Measurements from ENCODE around the gene KCNT1. TPM values are rescaled to one million over a fixed set of nuclear protein-coding genes. Genes with fewer than 3 reads are reported as not detected.

Gene KCNT1
- total and polyA plus RNA-seq, 8 donors: 0.05 to 1.1 (median 0.11) TPM

DNA sequence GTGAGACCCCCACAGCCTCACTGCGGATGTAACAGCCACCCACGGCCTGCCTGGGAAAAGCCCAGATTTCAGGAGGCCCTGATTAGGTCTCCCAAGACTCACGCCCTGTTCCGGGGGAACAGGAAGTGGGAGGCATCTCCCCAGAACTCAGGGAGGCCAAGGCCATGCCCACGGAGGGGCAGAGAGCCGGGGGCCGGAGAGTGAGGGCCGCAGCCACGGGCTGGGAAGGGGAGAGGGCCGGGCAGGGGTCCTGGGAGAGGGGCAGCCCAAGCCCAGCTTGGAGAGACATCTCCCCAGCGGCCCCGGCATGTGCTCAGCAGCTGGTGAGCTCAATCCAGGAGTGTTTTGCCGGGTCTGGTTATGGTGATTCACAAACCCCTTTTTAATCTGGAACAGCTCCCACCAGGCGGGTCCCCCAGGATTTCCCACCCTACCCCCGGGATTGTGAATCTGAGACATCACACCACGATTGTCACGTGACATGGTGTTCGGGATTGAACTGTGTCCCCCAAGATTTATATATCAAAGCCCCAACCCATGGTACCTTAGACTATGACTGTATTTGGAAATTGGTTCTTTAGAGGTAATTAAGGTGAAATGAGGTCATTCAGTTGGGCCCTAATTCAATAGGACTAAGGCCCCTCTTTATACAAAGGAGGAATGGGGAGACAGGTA is 26.6 kb downstream of the KCNT1 start:
- Histone ChIP-seq H3K4me1 (no peaks in the 10 kb centered on the region), H3K27ac (no peak overlapping the region), H3K4me3 (no peak overlapping the region), H3K36me3 (no peaks in the 10 kb centered on the region), H3K9me3 (no peaks in the 10 kb centered on the region), H3K27me3 (no peaks in the 10 kb centered on the region)
- 50 to 56% methylated on average over 18 of the region's 18 CpGs for WGBS, 2 donors
- FAIRE-seq (no peak), ATAC-seq (no peak), DNase-seq (no peak)
- intact Hi-C loops (cut with DNase I): no loop called here
- TF ChIP-seq, protein P1, sequence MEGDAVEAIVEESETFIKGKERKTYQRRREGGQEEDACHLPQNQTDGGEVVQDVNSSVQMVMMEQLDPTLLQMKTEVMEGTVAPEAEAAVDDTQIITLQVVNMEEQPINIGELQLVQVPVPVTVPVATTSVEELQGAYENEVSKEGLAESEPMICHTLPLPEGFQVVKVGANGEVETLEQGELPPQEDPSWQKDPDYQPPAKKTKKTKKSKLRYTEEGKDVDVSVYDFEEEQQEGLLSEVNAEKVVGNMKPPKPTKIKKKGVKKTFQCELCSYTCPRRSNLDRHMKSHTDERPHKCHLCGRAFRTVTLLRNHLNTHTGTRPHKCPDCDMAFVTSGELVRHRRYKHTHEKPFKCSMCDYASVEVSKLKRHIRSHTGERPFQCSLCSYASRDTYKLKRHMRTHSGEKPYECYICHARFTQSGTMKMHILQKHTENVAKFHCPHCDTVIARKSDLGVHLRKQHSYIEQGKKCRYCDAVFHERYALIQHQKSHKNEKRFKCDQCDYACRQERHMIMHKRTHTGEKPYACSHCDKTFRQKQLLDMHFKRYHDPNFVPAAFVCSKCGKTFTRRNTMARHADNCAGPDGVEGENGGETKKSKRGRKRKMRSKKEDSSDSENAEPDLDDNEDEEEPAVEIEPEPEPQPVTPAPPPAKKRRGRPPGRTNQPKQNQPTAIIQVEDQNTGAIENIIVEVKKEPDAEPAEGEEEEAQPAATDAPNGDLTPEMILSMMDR (IDR thresholded peaks at IDR 0.05): no peak

DNA sequence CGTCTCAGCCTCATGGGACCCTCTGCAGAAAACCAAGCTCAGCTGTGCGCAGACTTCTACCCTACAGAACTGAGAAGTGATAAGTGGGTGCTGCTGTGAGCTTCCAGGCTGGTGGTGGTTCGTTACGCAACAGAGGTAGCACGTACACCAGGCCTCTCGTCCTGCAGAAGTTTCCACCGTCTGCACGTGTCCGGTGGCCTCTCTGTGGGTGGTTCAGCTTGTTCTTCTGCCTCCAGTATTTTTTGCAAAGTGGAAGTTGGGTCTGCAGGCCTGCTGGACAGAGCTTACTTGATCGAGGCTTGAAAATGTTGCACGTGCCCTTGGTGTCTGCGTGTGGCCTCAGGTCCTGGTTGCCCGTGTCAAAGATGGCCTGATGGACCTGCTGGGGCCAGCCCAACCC is 27.5 kb downstream of the KCNT1 start:
- no peak for ATAC-seq
- no peak overlapping the region for H3K4me3 ChIP-seq
- intact Hi-C loops (cut with DNase I): no loop called here
- TF ChIP-seq, protein P1 (IDR thresholded peaks at IDR 0.05): no peak
- no peaks in the 10 kb centered on the region for H3K36me3 ChIP-seq
- no peak overlapping the region for H3K27ac ChIP-seq
- no peaks in the 10 kb centered on the region for H3K9me3 ChIP-seq
- H3K27me3 ChIP-seq: no peaks in the 10 kb centered on the region
- FAIRE-seq: no peak
- WGBS, 2 donors: 66 to 73% methylated on average over 13 of the region's 13 CpGs
- no peaks in the 10 kb centered on the region for H3K4me1 ChIP-seq
- no peak for DNase-seq

- no peaks in the 10 kb centered on the region for H3K27me3 ChIP-seq
- intact Hi-C loops (cut with DNase I): no loop called here
- no peaks in the 10 kb centered on the region for H3K36me3 ChIP-seq
- no peaks in the 10 kb centered on the region for H3K9me3 ChIP-seq
- WGBS, 2 donors: 83 to 86% methylated on average over 12 of the region's 12 CpGs
- no peak overlapping the region for H3K4me3 ChIP-seq
- FAIRE-seq: no peak
- TF ChIP-seq, protein P1 (IDR thresholded peaks at IDR 0.05): no peak
- DNase-seq: no peak
- no peaks in the 10 kb centered on the region for H3K4me1 ChIP-seq
- H3K27ac ChIP-seq: no peak overlapping the region
- no peak for ATAC-seq
These were observed 29.5 kb downstream of the KCNT1 start for GRCh38 chr9:135731454-135731853.

GRCh38 chr9:135732569-135733257 is 30.7 kb downstream of the KCNT1 start:
- ATAC-seq (no peak), FAIRE-seq (no peak), DNase-seq (no peak)
- no peak overlapping the region for H3K4me3 ChIP-seq
- H3K36me3 ChIP-seq: no peaks in the 10 kb centered on the region
- H3K27ac ChIP-seq: no peak overlapping the region
- no peaks in the 10 kb centered on the region for H3K27me3 ChIP-seq
- H3K4me1 ChIP-seq: no peaks in the 10 kb centered on the region
- intact Hi-C loops (cut with DNase I): no loop called here
- 40 to 49% methylated on average over 6 of the region's 6 CpGs for whole genome bisulfite sequencing, 2 donors
- TF ChIP-seq, protein P1 (IDR thresholded peaks at IDR 0.05): no peak
- H3K9me3 ChIP-seq: no peaks in the 10 kb centered on the region

- no peak for ATAC-seq
These were observed 32.7 kb downstream of the KCNT1 start for GRCh38 chr9:135734616-135735144.

More at GRCh38 chr9:135734616-135735144, 32.7 kb downstream of the KCNT1 start:
- H3K4me3 ChIP-seq: no peak overlapping the region
- FAIRE-seq: no peak
- no peak overlapping the region for H3K27ac ChIP-seq
- TF ChIP-seq, protein P1 (IDR thresholded peaks at IDR 0.05): no peak
- intact Hi-C loops (cut with DNase I): no loop called here
- H3K9me3 ChIP-seq: no peaks in the 10 kb centered on the region
- no peaks in the 10 kb centered on the region for H3K27me3 ChIP-seq
- no peaks in the 10 kb centered on the region for H3K4me1 ChIP-seq
- no peaks in the 10 kb centered on the region for H3K36me3 ChIP-seq
- DNase-seq: no peak
- WGBS, 2 donors: 67% methylated on average over 27 of the region's 27 CpGs

All from pancreas (tissue), 10 donors.